NCI-H510A (cell line): ENCODE data around the gene MOCOS.
"Not testable (repeated sequence)": the region's sequence is repeated elsewhere in the genome, so short reads cannot be mapped to it uniquely, and the experiment has no call there.

ENCODE experiments used
- DNase-seq: peaks from one replicate; lab custom pipeline; 2025; lab: John Stamatoyannopoulos, UW

The MOCOS gene, protein sequence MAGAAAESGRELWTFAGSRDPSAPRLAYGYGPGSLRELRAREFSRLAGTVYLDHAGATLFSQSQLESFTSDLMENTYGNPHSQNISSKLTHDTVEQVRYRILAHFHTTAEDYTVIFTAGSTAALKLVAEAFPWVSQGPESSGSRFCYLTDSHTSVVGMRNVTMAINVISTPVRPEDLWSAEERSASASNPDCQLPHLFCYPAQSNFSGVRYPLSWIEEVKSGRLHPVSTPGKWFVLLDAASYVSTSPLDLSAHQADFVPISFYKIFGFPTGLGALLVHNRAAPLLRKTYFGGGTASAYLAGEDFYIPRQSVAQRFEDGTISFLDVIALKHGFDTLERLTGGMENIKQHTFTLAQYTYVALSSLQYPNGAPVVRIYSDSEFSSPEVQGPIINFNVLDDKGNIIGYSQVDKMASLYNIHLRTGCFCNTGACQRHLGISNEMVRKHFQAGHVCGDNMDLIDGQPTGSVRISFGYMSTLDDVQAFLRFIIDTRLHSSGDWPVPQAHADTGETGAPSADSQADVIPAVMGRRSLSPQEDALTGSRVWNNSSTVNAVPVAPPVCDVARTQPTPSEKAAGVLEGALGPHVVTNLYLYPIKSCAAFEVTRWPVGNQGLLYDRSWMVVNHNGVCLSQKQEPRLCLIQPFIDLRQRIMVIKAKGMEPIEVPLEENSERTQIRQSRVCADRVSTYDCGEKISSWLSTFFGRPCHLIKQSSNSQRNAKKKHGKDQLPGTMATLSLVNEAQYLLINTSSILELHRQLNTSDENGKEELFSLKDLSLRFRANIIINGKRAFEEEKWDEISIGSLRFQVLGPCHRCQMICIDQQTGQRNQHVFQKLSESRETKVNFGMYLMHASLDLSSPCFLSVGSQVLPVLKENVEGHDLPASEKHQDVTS

DNA sequence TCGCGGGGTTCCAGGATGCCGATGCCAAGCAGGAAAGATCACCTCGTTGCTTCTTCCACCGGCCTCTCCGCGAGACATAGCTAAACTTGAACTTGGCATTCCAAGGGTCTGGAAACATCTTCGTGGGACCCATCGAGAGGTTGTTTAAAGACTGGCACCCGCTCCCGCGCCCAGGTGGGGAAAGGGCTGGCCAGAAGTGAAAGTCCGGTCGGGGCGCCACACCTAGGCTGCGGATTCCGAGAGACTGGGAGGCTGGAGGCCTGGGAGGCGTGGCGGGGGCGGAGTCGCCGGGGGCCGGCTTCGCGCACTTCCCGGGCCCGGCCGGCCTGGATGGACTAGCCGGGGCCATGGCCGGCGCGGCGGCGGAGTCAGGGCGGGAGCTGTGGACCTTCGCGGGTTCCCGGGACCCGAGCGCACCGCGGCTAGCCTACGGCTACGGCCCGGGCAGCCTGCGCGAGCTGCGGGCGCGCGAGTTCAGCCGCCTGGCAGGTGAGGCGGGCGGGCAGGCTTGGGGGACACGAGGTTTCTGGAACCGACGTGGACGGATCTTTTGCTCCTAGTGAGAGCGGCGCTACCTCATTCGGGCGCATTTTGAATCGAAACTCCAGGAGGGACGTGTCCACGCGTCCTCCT is at the start of gene MOCOS:
Gene MOCOS, plus strand, starts transcription at position 305 of the 633 bp plus-strand sequence. Its CDS starts 43 bp downstream, at position 348.
- DNase-seq: peak; percentile 77

DNA sequence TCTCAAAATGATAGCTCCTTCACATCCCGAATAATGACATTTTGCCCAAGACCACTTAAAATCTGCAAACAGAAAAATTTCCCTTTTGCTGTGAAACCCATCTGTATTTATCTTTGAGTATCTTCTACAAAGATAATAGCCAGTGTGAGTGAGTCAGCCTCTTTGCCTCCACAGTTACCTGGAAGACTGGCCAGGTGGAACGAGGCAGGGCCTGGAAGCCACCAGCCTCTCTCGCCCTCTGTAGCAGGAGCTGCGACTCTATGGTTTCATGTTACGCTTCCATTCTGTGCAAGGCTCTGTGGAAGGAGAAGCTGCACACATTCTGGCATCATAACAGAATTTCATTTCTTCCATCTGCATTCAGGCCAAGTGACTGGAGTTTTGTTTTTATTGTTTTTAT is 48.1 kb upstream of the MOCOS start:
- peak; percentile 58 for DNase-seq

GRCh38 chr18:36141576-36141975 is 45.7 kb upstream of the MOCOS start:
- DNase-seq: no peak

DNA sequence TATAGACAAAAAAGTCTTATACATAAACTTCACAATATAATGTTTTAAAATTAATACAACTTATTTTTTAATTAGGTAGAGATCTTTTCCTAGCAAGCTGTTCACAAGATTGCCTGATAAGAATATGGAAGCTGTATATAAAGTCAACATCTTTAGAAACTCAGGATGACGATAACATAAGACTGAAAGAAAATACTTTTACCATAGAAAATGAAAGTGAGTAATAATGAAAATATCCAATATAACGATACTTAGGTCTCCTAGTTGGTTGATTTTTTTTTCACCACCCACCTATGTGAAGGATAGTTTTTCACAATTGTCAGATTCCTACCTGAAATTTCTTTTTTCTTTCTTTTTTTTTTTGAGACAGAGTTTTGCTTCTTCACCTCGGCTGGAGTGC is 44.5 kb upstream of the MOCOS start:
- DNase-seq: no peak

GRCh38 chr18:36143391-36143790 is 43.9 kb upstream of the MOCOS start:
- no peak for DNase-seq

- no peak for DNase-seq
These were observed 37.6 kb upstream of the MOCOS start for GRCh38 chr18:36149514-36150289.

- no peak for DNase-seq
These were observed 34.5 kb upstream of the MOCOS start for GRCh38 chr18:36152781-36153180.

DNA sequence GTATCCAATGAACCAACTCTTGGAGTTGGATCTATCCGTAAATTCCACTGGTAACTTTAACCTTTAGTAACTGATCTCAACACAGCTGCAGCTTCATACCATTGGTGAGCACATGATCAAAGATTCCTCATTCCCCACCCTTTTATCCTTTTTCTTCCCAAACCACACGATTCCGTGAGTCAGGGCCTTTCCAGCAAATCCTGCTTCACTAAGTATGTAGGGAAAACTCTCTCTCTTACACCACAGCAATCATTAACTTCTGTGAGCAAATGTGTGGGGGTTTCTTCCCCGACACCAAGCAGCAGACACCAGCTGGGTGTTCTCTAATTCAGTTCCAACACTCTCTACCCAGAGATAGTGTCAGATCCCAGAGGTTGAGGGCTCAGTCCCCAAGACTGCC is 34.1 kb upstream of the MOCOS start:
- DNase-seq: no peak

DNA sequence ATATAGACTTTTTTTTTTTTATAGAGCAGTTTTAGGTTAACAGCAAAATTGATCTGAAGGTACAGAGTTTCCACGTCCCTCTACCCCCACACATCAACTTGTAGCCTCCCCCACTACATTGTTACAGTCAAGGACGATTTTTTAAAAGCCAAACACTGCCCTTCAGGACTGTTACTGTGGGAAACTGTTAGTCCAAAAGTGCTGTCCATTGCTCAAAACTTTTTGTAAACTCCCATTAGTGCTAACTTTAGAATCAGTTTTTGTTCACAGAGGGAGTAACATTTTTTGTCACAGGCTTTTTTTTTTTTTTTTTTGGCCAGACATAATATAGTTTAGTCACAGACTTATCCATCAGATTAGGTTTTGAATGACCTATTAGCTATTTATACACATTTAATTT is 33.5 kb upstream of the MOCOS start:
- no peak for DNase-seq

GRCh38 chr18:36155851-36156757 is 31.2 kb upstream of the MOCOS start:
- no peak for DNase-seq

DNA sequence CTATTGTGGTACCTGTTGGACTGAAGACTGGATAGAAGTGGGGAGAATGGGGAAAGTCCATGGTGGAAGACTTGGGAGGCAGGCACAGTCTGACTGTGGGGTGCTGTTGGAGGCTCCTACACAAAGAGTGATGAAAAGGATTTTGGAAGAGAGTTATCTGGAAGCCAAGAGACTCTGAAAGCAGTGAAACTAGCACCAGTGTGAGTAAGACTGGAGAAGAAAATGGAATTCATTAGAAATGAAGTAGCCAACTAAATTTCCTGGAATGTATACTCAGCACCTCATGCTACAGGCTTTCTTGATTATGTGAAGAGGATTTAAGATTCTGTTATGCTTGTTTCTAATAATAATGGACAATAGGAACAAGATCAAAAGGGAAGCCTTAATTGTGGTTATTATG is 29.9 kb upstream of the MOCOS start:
- no peak for DNase-seq

DNA sequence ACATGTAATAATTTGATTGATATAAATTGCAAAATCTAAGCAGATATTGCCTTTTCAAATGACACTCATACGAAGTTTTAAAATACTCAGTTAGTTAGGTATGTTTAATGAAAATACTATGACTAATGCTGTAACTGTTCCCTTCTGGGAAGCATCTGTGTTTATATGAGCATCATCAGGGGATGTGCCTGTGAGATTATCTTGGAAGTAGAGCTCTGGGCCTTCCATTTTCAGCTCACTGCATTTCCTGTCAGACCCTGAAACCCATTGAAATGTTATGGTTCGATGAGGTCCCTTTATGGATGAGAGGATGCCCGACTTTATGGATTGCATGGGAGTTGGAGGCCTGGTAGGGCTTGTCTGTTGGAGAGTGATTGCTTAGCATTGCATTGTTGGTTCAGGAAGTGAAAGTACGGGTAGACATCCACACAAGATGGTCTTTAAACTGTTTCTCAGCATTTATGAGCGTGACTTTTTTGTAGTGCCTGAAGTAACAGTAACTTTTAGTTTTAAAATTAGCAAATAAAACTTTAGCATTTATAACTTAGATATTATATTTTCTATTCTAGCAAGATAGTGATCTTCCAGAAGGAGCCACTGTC is 28.9 kb upstream of the MOCOS start:
- no peak for DNase-seq

DNA sequence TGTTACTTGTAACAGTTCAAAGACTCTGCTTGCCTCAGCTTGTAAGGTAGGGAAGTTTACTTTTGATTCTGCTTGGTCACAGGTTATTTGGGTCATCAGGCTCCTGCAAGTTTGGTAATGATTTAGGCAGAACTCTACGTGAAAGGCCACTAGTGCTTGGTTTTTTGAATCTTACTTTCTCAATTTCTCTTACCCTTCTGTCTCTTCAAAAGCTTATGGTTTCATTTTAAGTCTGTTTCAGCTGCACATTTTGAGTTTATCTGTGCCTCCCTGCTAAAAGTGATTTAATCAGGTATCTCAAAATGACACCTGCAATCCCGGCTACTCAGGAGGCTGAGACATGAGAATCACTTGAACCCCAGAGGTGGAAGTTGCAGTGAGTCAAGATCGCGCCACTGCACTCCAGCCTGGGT is 26.3 kb upstream of the MOCOS start:
- no peak for DNase-seq

GRCh38 chr18:36162981-36163380 is 24.3 kb upstream of the MOCOS start:
- no peak for DNase-seq

DNA sequence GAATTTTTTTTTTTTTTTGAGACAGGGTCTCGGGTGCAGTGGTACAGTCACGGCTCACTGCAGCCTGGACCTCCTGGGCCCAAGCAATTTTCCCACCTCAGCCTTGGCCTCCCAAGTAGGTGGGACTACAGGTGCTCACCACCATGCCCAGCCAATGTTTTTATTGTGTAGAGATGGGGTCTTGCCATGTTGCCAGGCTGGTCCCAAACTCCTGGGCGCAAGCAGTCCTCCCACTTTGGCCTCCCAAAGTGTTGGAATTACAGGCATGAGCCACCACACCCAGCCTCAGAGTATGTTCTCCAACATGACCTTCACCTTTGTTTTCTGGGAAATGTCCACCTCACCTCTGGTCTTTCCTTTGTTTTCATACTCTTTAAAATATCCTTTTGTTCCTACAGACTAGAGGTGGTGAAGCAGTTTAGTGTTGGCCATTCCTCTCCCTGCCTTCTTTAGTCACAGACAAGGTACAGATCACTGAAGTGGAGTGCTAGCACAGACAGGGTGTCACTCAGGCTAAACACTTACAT is 19.5 kb upstream of the MOCOS start:
- no peak for DNase-seq

DNA sequence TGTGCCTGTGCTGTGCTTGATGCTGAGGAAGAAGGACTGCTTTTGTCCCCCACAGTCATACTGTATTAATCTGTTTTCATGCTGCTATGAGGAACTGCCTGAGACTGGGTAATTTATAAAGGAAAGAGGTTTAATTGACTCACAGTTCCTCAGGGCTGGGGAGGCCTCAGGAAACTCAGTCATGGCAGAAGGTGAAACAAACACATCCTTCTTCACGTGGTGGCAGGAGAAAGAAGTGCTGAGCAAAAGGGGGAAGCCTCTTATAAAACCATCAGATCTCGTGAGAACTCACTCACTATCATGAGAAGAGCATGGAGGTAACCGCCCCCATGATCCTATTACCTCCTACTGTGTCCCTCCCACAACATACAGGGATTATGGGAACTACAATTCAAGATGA is 19.0 kb upstream of the MOCOS start:
- DNase-seq: not testable (repeated sequence)

- DNase-seq: no peak
These were observed 17.4 kb upstream of the MOCOS start for GRCh38 chr18:36169938-36170337.

DNA sequence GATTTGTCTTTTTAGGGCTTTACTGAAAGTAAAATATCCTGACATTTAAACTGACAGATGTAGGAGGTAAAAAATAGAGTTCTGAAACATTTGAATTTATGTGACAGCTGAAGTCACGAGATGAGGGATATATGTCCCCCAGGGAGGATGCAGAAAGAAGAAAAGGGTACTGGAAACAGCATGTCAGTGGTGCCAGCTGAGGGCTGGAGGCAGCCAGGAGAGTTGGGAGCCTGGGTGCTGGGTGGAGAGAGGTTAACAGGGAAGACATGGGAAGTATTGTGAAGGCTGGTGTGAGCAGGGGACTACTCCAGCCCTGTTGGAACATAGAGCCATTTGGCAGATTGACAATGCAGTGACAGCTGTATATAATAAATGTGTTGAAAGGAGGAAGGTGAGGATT is 11.8 kb upstream of the MOCOS start:
- no peak for DNase-seq

- DNase-seq: no peak
These were observed 11.1 kb upstream of the MOCOS start for GRCh38 chr18:36176177-36176584.

DNA sequence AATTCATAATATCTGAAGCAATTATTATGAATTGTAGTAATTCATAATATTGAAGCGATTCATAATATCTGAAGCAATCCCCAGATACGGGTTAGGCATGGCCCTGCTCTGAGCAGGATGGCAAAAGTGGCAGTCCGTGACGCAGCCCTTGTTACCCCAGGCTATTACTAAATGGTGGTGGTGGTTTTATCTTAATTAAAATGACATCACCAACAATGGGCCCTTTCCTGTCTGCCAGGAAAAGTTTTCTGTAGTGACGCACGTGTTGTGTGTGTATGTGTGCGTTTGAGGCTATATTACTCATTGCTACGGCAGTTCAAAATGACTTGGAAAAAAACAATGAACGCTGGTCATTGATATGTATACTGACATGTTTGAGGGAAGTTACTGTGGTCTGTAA is 10.6 kb upstream of the MOCOS start:
- DNase-seq: no peak
